GM21717 (cell line): ENCODE data around the gene PDIA5.

Experiments
- ATAC-seq: cut with Tn5 transposase; IDR thresholded peaks from one replicate; pipeline ENCODE4 v1.9.1; 2021; ENCODE audit warnings: mild to moderate bottlenecking, moderate library complexity; ENCODE audit not compliant: unreplicated experiment

PDIA5 gene

GRCh38 chr3:123070510-123070909, 3.7 kb downstream of the PDIA5 start:
- no peak for ATAC-seq

GRCh38 chr3:123071146-123071545, 4.3 kb downstream of the PDIA5 start:
- no peak for ATAC-seq

- ATAC-seq, result no peak
Measured at GRCh38 chr3:123071581-123071980, 4.8 kb downstream of the PDIA5 start.

- no peak for ATAC-seq
Measured at GRCh38 chr3:123072152-123072551, 5.3 kb downstream of the PDIA5 start.

- no peak for ATAC-seq
Measured at GRCh38 chr3:123072564-123072963, 5.7 kb downstream of the PDIA5 start.

- ATAC-seq, result no peak
Measured at GRCh38 chr3:123075359-123075758, 8.5 kb downstream of the PDIA5 start.

- no peak for ATAC-seq
Measured at GRCh38 chr3:123076112-123076495, 9.3 kb downstream of the PDIA5 start.

- no peak for ATAC-seq
Measured at GRCh38 chr3:123076496-123077418, 9.9 kb downstream of the PDIA5 start.

GRCh38 chr3:123078101-123078500, 11.3 kb downstream of the PDIA5 start:
- ATAC-seq, result no peak

- ATAC-seq, result no peak
Measured at GRCh38 chr3:123080864-123081562, 14.2 kb downstream of the PDIA5 start.

GRCh38 chr3:123081718-123082369, 15.0 kb downstream of the PDIA5 start:
- ATAC-seq, result no peak

- no peak for ATAC-seq
Measured at GRCh38 chr3:123082370-123083065, 15.7 kb downstream of the PDIA5 start.

GRCh38 chr3:123083383-123084124, 16.7 kb downstream of the PDIA5 start:
- no peak for ATAC-seq

GRCh38 chr3:123084192-123084591, 17.4 kb downstream of the PDIA5 start:
- ATAC-seq, result no peak

GRCh38 chr3:123084738-123085237, 18.0 kb downstream of the PDIA5 start:
- no peak for ATAC-seq

GRCh38 chr3:123085293-123085931, 18.6 kb downstream of the PDIA5 start:
- ATAC-seq, result no peak

- no peak for ATAC-seq
Measured at GRCh38 chr3:123085932-123086627, 19.3 kb downstream of the PDIA5 start.

GRCh38 chr3:123088387-123088786, 21.6 kb downstream of the PDIA5 start:
- ATAC-seq, result no peak
